H1 (cell line): Measurements from ENCODE around the gene SVIL.

Experiments
- EZH2 ChIP-seq: fragments of 200-600 bp; sonication (generic); IDR thresholded peaks from 2 replicates; pipeline ENCODE4 v1.7.1; 2012; ENCODE audit warnings: low read depth, mild to moderate bottlenecking, moderate library complexity, low read length, inconsistent platforms; ENCODE audit not compliant: severe bottlenecking
- JUND ChIP-seq: IDR thresholded peaks from 2 replicates; pipeline ENCODE4 v1.6.1; 2011; ENCODE audit warnings: mild to moderate bottlenecking, improper control_type of control experiment, low read length
- TF ChIP-seq, protein P1 (sequence below): IDR thresholded peaks from 2 replicates; pipeline ENCODE4 v1.6.1; 2012; ENCODE audit warnings: low read length, inconsistent platforms
- TF ChIP-seq, protein P2 (sequence below), 3 experiments: IDR thresholded peaks; 1 replicate in 2 of 3; 2 replicates in 1 of 3; pipeline versions ENCODE4 v1.5.1 to v1.6.1; 2011; ENCODE audit warnings: low read length in 3 of 3, mild to moderate bottlenecking in 3 of 3, inconsistent platforms in 2 of 3, low read depth in 1 of 3, moderate library complexity in 1 of 3; ENCODE audit not compliant: insufficient read depth in 1 of 3; ENCODE audit errors: control extremely low read depth in 1 of 3

DNA sequence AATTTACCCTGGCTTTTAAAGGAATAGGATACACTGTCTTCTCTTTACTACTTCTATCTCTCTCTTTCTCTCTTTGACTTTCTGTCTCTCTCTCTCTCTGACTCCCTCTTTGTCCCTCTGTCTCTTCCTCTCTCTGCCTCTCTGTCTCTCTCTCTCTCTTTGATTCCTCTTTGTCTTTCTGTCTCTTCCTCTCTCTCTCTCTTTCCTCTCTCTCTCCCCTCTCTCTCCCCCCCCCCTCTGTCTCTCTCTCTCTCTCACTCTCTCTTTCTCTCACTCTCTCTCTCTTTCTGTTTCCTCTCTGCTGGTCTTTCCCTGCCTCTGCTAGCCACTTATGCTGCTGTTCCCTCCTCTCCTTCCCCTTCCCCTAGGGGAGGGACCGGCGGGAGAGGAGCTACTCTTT lies 196.9 kb downstream of the SVIL start:
- TF ChIP-seq, protein P1, sequence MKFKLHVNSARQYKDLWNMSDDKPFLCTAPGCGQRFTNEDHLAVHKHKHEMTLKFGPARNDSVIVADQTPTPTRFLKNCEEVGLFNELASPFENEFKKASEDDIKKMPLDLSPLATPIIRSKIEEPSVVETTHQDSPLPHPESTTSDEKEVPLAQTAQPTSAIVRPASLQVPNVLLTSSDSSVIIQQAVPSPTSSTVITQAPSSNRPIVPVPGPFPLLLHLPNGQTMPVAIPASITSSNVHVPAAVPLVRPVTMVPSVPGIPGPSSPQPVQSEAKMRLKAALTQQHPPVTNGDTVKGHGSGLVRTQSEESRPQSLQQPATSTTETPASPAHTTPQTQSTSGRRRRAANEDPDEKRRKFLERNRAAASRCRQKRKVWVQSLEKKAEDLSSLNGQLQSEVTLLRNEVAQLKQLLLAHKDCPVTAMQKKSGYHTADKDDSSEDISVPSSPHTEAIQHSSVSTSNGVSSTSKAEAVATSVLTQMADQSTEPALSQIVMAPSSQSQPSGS, result no peak
- TF ChIP-seq, protein P2, sequence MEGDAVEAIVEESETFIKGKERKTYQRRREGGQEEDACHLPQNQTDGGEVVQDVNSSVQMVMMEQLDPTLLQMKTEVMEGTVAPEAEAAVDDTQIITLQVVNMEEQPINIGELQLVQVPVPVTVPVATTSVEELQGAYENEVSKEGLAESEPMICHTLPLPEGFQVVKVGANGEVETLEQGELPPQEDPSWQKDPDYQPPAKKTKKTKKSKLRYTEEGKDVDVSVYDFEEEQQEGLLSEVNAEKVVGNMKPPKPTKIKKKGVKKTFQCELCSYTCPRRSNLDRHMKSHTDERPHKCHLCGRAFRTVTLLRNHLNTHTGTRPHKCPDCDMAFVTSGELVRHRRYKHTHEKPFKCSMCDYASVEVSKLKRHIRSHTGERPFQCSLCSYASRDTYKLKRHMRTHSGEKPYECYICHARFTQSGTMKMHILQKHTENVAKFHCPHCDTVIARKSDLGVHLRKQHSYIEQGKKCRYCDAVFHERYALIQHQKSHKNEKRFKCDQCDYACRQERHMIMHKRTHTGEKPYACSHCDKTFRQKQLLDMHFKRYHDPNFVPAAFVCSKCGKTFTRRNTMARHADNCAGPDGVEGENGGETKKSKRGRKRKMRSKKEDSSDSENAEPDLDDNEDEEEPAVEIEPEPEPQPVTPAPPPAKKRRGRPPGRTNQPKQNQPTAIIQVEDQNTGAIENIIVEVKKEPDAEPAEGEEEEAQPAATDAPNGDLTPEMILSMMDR (IDR thresholded peaks at IDR 0.05; ENCODE audit: control extremely low read depth in 1 of 3, insufficient read depth in 1 of 3, low read depth in 1 of 3, low read length in 3 of 3), result no peak
- TF ChIP-seq JUND (no peak), EZH2 (no peak)
